HG03520 (cell line): ENCODE measurements around the gene RFLNA.

Source experiments
- ATAC-seq: cut with Tn5 transposase; IDR thresholded peaks from one replicate; pipeline ENCODE4 v1.9.1; 2021; ENCODE audit warnings: mild to moderate bottlenecking, moderate library complexity; ENCODE audit not compliant: unreplicated experiment

RFLNA gene

GRCh38 chr12:124354400-124354799 is 59.5 kb downstream of the RFLNA start:
- no peak for ATAC-seq

- no peak for ATAC-seq
Measured at GRCh38 chr12:124356221-124356620, 61.3 kb downstream of the RFLNA start.

- ATAC-seq, result no peak
Measured at GRCh38 chr12:124357616-124358015, 62.7 kb downstream of the RFLNA start.

- ATAC-seq, result no peak
Measured at GRCh38 chr12:124358572-124358971, 63.7 kb downstream of the RFLNA start.

GRCh38 chr12:124359671-124360581 is 65.0 kb downstream of the RFLNA start:
- no peak for ATAC-seq

GRCh38 chr12:124361074-124361970 is 66.4 kb downstream of the RFLNA start:
- ATAC-seq, result no peak

GRCh38 chr12:124361996-124362395 is 67.1 kb downstream of the RFLNA start:
- ATAC-seq, result no peak

- no peak for ATAC-seq
Measured at GRCh38 chr12:124363353-124363965, 68.6 kb downstream of the RFLNA start.

- no peak for ATAC-seq
Measured at GRCh38 chr12:124364543-124364942, 69.7 kb downstream of the RFLNA start.
